Activated B cell treated with CpG ODN at 0.5 μM for 24 hours (primary cell): ENCODE data around the gene IFNL1. TPM values are rescaled to one million over a fixed set of nuclear protein-coding genes. Genes with fewer than 3 reads are reported as not detected.

Experiments used
- ATAC-seq: fragments of 200-7000 bp; cut with Tn5 transposase; one replicate; pipeline ENCODE4 v1.10.0; 2021; ENCODE audit warnings: low read depth, mild to moderate bottlenecking, moderate library complexity
- CTCF ChIA-PET: fragments of 350-600 bp; sonication (Branson Sonifier 250); formaldehyde crosslinking; loops from one replicate; lab custom pipeline; 2021; ENCODE audit warnings: antibody characterized with exemption; lab: Charles Lee
- POLR2A ChIA-PET: fragments of 350-600 bp; sonication (Branson Sonifier 250); formaldehyde crosslinking; loops from one replicate; lab custom pipeline; 2021; ENCODE audit warnings: antibody characterized with exemption; lab: Charles Lee
- DNase-seq: peaks from one replicate; pipeline ENCODE4 v3.0.0; 2022
- H3K27ac Mint-ChIP-seq: one replicate; pipeline ENCODE4 v1.8.0; 2020; ENCODE audit warnings: mixed read lengths
- H3K27me3 Mint-ChIP-seq: one replicate; pipeline ENCODE4 v1.8.0; 2021; ENCODE audit warnings: mixed read lengths
- H3K36me3 Mint-ChIP-seq: one replicate; pipeline ENCODE4 v1.8.0; 2021; ENCODE audit warnings: low read depth, mixed read lengths
- H3K4me1 Mint-ChIP-seq: one replicate; pipeline ENCODE4 v1.8.0; 2021; ENCODE audit warnings: mixed read lengths
- H3K4me3 Mint-ChIP-seq: one replicate; pipeline ENCODE4 v1.8.0; 2020; ENCODE audit warnings: mild to moderate bottlenecking, mixed read lengths
- H3K9me3 Mint-ChIP-seq: one replicate; pipeline ENCODE4 v1.8.0; 2020; ENCODE audit warnings: mixed read lengths
- CTCF ChIP-seq: fragments of 200-600 bp; IDR thresholded peaks from one replicate; pipeline ENCODE4 v1.8.0; 2022; ENCODE audit warnings: antibody characterized with exemption, mild to moderate bottlenecking
- intact Hi-C: fragments of 100-400 bp; cut with micrococcal nuclease; formaldehyde crosslinking; loops from one replicate; pipeline ENCODE4 v1.15.1; 2024
- total RNA-seq: library from RNA; stranded (reverse); gene quantifications from 2 replicates; pipeline ENCODE4 v1.2.3, GENCODE V29; 2022

Gene IFNL1
- total RNA-seq, 1 donor from 2014 or later = not detected

GRCh38 chr19:39276740-39277139 lies 19.5 kb upstream of the IFNL1 start:
- intact Hi-C loops = no loop called here
- Mint-ChIP-seq H3K4me1 (no peaks in the 10 kb centered on the region), H3K9me3 (peaks cover under 1% of the 10 kb centered on the region), H3K4me3 (no peak overlapping the region), H3K27me3 (peaks cover 5% of the 10 kb centered on the region), H3K27ac (no peak overlapping the region), H3K36me3 (no peaks in the 10 kb centered on the region)
- no peak for ATAC-seq
- TF ChIP-seq CTCF = no peak
- DNase-seq = no peak
- ChIA-PET POLR2A (no interaction called here), CTCF (no interaction called here)

GRCh38 chr19:39277598-39277997 lies 18.6 kb upstream of the IFNL1 start:
- H3K27me3 Mint-ChIP-seq = peaks cover 9% of the 10 kb centered on the region
- ATAC-seq (no peak), DNase-seq (no peak)
- no peak overlapping the region for H3K27ac Mint-ChIP-seq
- intact Hi-C loops = no loop called here
- no peaks in the 10 kb centered on the region for H3K4me1 Mint-ChIP-seq
- H3K4me3 Mint-ChIP-seq = no peak overlapping the region
- no peaks in the 10 kb centered on the region for H3K36me3 Mint-ChIP-seq
- TF ChIP-seq CTCF = no peak
- H3K9me3 Mint-ChIP-seq = peaks cover 5% of the 10 kb centered on the region
- ChIA-PET CTCF (no interaction called here), POLR2A (no interaction called here)

- Mint-ChIP-seq H3K4me1 (no peaks in the 10 kb centered on the region), H3K4me3 (no peak overlapping the region), H3K9me3 (peaks cover 14% of the 10 kb centered on the region), H3K27me3 (peaks cover 21% of the 10 kb centered on the region), H3K36me3 (no peaks in the 10 kb centered on the region), H3K27ac (no peak overlapping the region)
- CTCF ChIA-PET = no interaction called here
- intact Hi-C loops = no loop called here
- DNase-seq (no peak), ATAC-seq (no peak)
- POLR2A ChIA-PET = no interaction called here
- no peak for TF ChIP-seq CTCF
Observed at GRCh38 chr19:39282021-39282420, 14.2 kb upstream of the IFNL1 start.

GRCh38 chr19:39284032-39284431 lies 12.2 kb upstream of the IFNL1 start:
- Mint-ChIP-seq H3K4me1 (no peaks in the 10 kb centered on the region), H3K36me3 (no peaks in the 10 kb centered on the region), H3K9me3 (peaks cover 14% of the 10 kb centered on the region), H3K27me3 (peaks cover 21% of the 10 kb centered on the region), H3K4me3 (no peak overlapping the region), H3K27ac (no peak overlapping the region)
- TF ChIP-seq CTCF = no peak
- DNase-seq (no peak), ATAC-seq (no peak)
- ChIA-PET CTCF (no interaction called here), POLR2A (no interaction called here)
- intact Hi-C loops = no loop called here

GRCh38 chr19:39293394-39293793 lies 2.8 kb upstream of the IFNL1 start:
- H3K27ac Mint-ChIP-seq = no peak overlapping the region
- ChIA-PET POLR2A (no interaction called here), CTCF (no interaction called here)

More at GRCh38 chr19:39293394-39293793, 2.8 kb upstream of the IFNL1 start:
- no peak overlapping the region for H3K4me3 Mint-ChIP-seq
- no peak for ATAC-seq
- no peaks in the 10 kb centered on the region for H3K36me3 Mint-ChIP-seq
- H3K9me3 Mint-ChIP-seq = no peaks in the 10 kb centered on the region
- intact Hi-C loops = no loop called here
- no peaks in the 10 kb centered on the region for H3K4me1 Mint-ChIP-seq
- TF ChIP-seq CTCF = no peak
- no peak for DNase-seq
- peaks cover 27% of the 10 kb centered on the region for H3K27me3 Mint-ChIP-seq
